ENCODE results near the gene MLANA.

- TF ChIP-seq, protein P1, sequence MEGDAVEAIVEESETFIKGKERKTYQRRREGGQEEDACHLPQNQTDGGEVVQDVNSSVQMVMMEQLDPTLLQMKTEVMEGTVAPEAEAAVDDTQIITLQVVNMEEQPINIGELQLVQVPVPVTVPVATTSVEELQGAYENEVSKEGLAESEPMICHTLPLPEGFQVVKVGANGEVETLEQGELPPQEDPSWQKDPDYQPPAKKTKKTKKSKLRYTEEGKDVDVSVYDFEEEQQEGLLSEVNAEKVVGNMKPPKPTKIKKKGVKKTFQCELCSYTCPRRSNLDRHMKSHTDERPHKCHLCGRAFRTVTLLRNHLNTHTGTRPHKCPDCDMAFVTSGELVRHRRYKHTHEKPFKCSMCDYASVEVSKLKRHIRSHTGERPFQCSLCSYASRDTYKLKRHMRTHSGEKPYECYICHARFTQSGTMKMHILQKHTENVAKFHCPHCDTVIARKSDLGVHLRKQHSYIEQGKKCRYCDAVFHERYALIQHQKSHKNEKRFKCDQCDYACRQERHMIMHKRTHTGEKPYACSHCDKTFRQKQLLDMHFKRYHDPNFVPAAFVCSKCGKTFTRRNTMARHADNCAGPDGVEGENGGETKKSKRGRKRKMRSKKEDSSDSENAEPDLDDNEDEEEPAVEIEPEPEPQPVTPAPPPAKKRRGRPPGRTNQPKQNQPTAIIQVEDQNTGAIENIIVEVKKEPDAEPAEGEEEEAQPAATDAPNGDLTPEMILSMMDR (IDR thresholded peaks at IDR 0.05): no peak
- no peak for TF ChIP-seq POLR2A (IDR thresholded peaks at IDR 0.05)
- TF ChIP-seq POLR2AphosphoS5 (IDR thresholded peaks at IDR 0.05): no peak
These were observed 50.5 kb downstream of the MLANA start for GRCh38 chr9:5941214-5941613.

Measured in breast epithelium (tissue), 3 donors.